BJ (cell line): Measurements from ENCODE around the gene CHST8. TPM values are rescaled to one million over a fixed set of nuclear protein-coding genes. Genes with fewer than 3 reads are reported as not detected.

Source experiments
- CTCF ChIA-PET: fragments of 350-600 bp; formaldehyde crosslinking; extraction: SDS; loops from one replicate; lab custom pipeline; 2021; ENCODE audit warnings: antibody characterized with exemption, inconsistent platforms; lab: Yijun Ruan, JAX
- POLR2A ChIA-PET: fragments of 300-600 bp; sonication (Branson Sonifier 250); formaldehyde crosslinking; extraction: SDS; loops from one replicate; lab custom pipeline; 2021; ENCODE audit warnings: antibody characterized with exemption; lab: Charles Lee
- DNase-seq: peaks from one replicate; pipeline ENCODE4 v3.0.0-alpha.2; 2011; ENCODE audit warnings: low read depth
- H3K27me3 ChIP-seq: 2 replicates; pipeline ENCODE4 v1.6.0; 2011; ENCODE audit warnings: low read length; ENCODE audit not compliant: control insufficient read depth, insufficient read depth
- H3K36me3 ChIP-seq: 2 replicates; pipeline ENCODE4 v1.5.1; 2011; ENCODE audit warnings: low read length; ENCODE audit not compliant: control insufficient read depth, insufficient read depth
- H3K4me3 ChIP-seq: 2 replicates; pipeline ENCODE4 v1.5.1; 2011; ENCODE audit warnings: low read depth, mild to moderate bottlenecking, control low read depth, low read length
- CTCF ChIP-seq: IDR thresholded peaks from 2 replicates; pipeline ENCODE4 v1.5.1; 2011; ENCODE audit warnings: low read depth, mild to moderate bottlenecking, control low read depth, inconsistent platforms, low read length, moderate library complexity; ENCODE audit not compliant: insufficient read depth
- polyA plus RNA-seq: library from polyadenylated mRNA; depleted of rRNA; stranded (reverse); fragments of >200 nt; gene quantifications from 2 replicates; pipeline ENCODE4 v1.2.3, GENCODE V29; 2011

CHST8 gene
- polyA plus RNA-seq, 1 experiment: 0.09 TPM

- DNase-seq: no peak
- ChIA-PET CTCF (interaction anchor here (1.3 kb wide), 1 partner anchor 205 kb away, joined by 3 read pairs; no protein-coding TSS in a partner anchor), POLR2A (no interaction called here)
- TF ChIP-seq CTCF: no peak
- no peaks in the 10 kb centered on the region for H3K27me3 ChIP-seq
- H3K4me3 ChIP-seq: no peak overlapping the region
- H3K36me3 ChIP-seq: no peaks in the 10 kb centered on the region
Measured at GRCh38 chr19:33634361-33635091, 12.8 kb downstream of the CHST8 start.

GRCh38 chr19:33638167-33639034, 16.6 kb downstream of the CHST8 start:
- no peak for DNase-seq
- POLR2A ChIA-PET: no interaction called here
- Histone ChIP-seq H3K36me3 (no peaks in the 10 kb centered on the region), H3K27me3 (no peaks in the 10 kb centered on the region), H3K4me3 (no peak overlapping the region)
- TF ChIP-seq CTCF: no peak
- CTCF ChIA-PET: no interaction called here

- H3K36me3 ChIP-seq: no peaks in the 10 kb centered on the region
- ChIA-PET CTCF (no interaction called here), POLR2A (no interaction called here)
- H3K4me3 ChIP-seq: no peak overlapping the region
- DNase-seq: no peak
- H3K27me3 ChIP-seq: no peaks in the 10 kb centered on the region
- TF ChIP-seq CTCF: no peak
Measured at GRCh38 chr19:33639035-33639681, 17.4 kb downstream of the CHST8 start.

- Histone ChIP-seq H3K27me3 (no peaks in the 10 kb centered on the region), H3K4me3 (no peak overlapping the region), H3K36me3 (no peaks in the 10 kb centered on the region)
- ChIA-PET CTCF (no interaction called here), POLR2A (no interaction called here)
- DNase-seq: no peak
- TF ChIP-seq CTCF: no peak
Measured at GRCh38 chr19:33640773-33641172, 19.0 kb downstream of the CHST8 start.

- CTCF ChIA-PET: no interaction called here
- DNase-seq: no peak
Measured at GRCh38 chr19:33641261-33641660, 19.5 kb downstream of the CHST8 start.

More at GRCh38 chr19:33641261-33641660, 19.5 kb downstream of the CHST8 start:
- Histone ChIP-seq H3K36me3 (no peaks in the 10 kb centered on the region), H3K4me3 (no peak overlapping the region), H3K27me3 (no peaks in the 10 kb centered on the region)
- POLR2A ChIA-PET: no interaction called here
- no peak for TF ChIP-seq CTCF
